IMR-90 (cell line): ENCODE measurements around the gene SDF2L1. TPM values are rescaled to one million over a fixed set of nuclear protein-coding genes. Genes with fewer than 3 reads are reported as not detected.
A peak's percentile ranks its signal among the peaks of the same experiment; 100 is the strongest.

ENCODE experiments used
- ATAC-seq: fragments of 200-7000 bp; cut with Tn5 transposase; 2 replicates; pipeline ENCODE4 v1.9.1; 2020; ENCODE audit warnings: low read depth, mild to moderate bottlenecking, moderate library complexity
- BruUV-seq: library from RNA; stranded (reverse); fragments of 400-500 nt; replicated peaks from 2 replicates; lab custom pipeline; 2021; lab: Mats Ljungman, UMichigan
- CTCF ChIA-PET: fragments of 300-600 bp; formaldehyde crosslinking; extraction: SDS; loops from one replicate; lab custom pipeline; 2021; ENCODE audit warnings: antibody characterized with exemption; lab: Yijun Ruan, JAX
- POLR2A ChIA-PET: fragments of 300-600 bp; sonication (Branson Sonifier 250); formaldehyde crosslinking; loops from one replicate; lab custom pipeline; 2022; ENCODE audit warnings: antibody characterized with exemption; ENCODE audit not compliant: unreplicated experiment; lab: Charles Lee
- DNase-seq: peaks from one replicate; pipeline ENCODE4 v3.0.0; 2013
- H2AFZ ChIP-seq: replicated peaks from 2 replicates; pipeline ENCODE3; 2013; ENCODE audit warnings: low read length, mild to moderate bottlenecking; ENCODE audit not compliant: poor library complexity
- H2AK5ac ChIP-seq: 2 replicates; pipeline ENCODE4 v1.6.1; 2013; ENCODE audit warnings: low read depth, low read length, inconsistent platforms
- H2AK9ac ChIP-seq: replicated peaks from 2 replicates; pipeline ENCODE3; 2013; ENCODE audit warnings: mild to moderate bottlenecking, low read depth, low read length, moderate library complexity; ENCODE audit not compliant: poor library complexity
- H2BK120ac ChIP-seq: 2 replicates; pipeline ENCODE4 v1.6.1; 2013; ENCODE audit warnings: low read depth, low read length, inconsistent platforms
- H2BK15ac ChIP-seq: 3 replicates; pipeline ENCODE4 v1.6.1; 2013; ENCODE audit warnings: low read depth, low read length, inconsistent platforms
- H2BK20ac ChIP-seq: 2 replicates; pipeline ENCODE4 v1.6.1; 2013; ENCODE audit warnings: low read depth, mild to moderate bottlenecking, inconsistent platforms, low read length, moderate library complexity
- H2BK5ac ChIP-seq: 2 replicates; pipeline ENCODE4 v1.6.1; 2013; ENCODE audit warnings: mild to moderate bottlenecking, low read depth, low read length, inconsistent platforms; ENCODE audit not compliant: poor library complexity, severe bottlenecking
- H3K14ac ChIP-seq: replicated peaks from 2 replicates; pipeline ENCODE4 v1.6.1; 2013; ENCODE audit warnings: low read depth, low read length, inconsistent platforms
- H3K18ac ChIP-seq: 2 replicates; pipeline ENCODE4 v1.6.1; 2013; ENCODE audit warnings: low read depth, low read length, control low read depth
- H3K23ac ChIP-seq: 2 replicates; pipeline ENCODE4 v1.6.1; 2013; ENCODE audit warnings: low read depth, low read length, inconsistent platforms
- H3K27ac ChIP-seq: 2 replicates; pipeline ENCODE4 v1.5.1; 2013; ENCODE audit warnings: mild to moderate bottlenecking, control low read depth, low read length; ENCODE audit not compliant: insufficient read depth
- H3K27me3 ChIP-seq: 2 replicates; pipeline ENCODE4 v1.6.1; 2013; ENCODE audit warnings: low read length; ENCODE audit not compliant: control insufficient read depth, insufficient read depth
- H3K36me3 ChIP-seq: 2 replicates; pipeline ENCODE4 v1.6.1; 2013; ENCODE audit warnings: low read length, mixed read lengths; ENCODE audit not compliant: control insufficient read depth, insufficient read depth
- H3K4ac ChIP-seq: 2 replicates; pipeline ENCODE4 v1.6.1; 2013; ENCODE audit warnings: low read depth, low read length, inconsistent platforms
- H3K4me1 ChIP-seq: 2 replicates; pipeline ENCODE4 v1.6.1; 2013; ENCODE audit warnings: low read length, mixed read lengths; ENCODE audit not compliant: control insufficient read depth, insufficient read depth
- H3K4me2 ChIP-seq: 2 replicates; pipeline ENCODE4 v1.6.1; 2013; ENCODE audit warnings: low read depth, mild to moderate bottlenecking, control low read depth, low read length, moderate library complexity
- H3K4me3 ChIP-seq: 2 replicates; pipeline ENCODE4 v1.5.1; 2013; ENCODE audit warnings: low read depth, mild to moderate bottlenecking, control low read depth, low read length, moderate library complexity; ENCODE audit not compliant: insufficient read depth
- H3K56ac ChIP-seq: 2 replicates; pipeline ENCODE4 v1.6.1; 2013; ENCODE audit warnings: low read length, inconsistent platforms; ENCODE audit not compliant: insufficient read depth; ENCODE audit errors: extremely low read depth
- H3K79me1 ChIP-seq, 2 experiments: 2 replicates each; pipeline ENCODE4 v1.6.1; 2013; ENCODE audit warnings: low read length in 2 of 2, inconsistent platforms in 1 of 2, low read depth in 1 of 2
- H3K9ac ChIP-seq: 2 replicates; pipeline ENCODE4 v1.6.1; 2013; ENCODE audit warnings: low read depth, low read length, control low read depth
- H3K9me1 ChIP-seq: 2 replicates; pipeline ENCODE4 v1.6.1; 2013; ENCODE audit warnings: low read length, inconsistent platforms; ENCODE audit not compliant: insufficient read depth
- H3K9me3 ChIP-seq: 2 replicates; pipeline ENCODE4 v1.6.1; 2013; ENCODE audit warnings: low read length; ENCODE audit not compliant: control insufficient read depth, insufficient read depth
- H4K20me1 ChIP-seq: 2 replicates; pipeline ENCODE4 v1.6.1; 2013; ENCODE audit warnings: low read length, inconsistent platforms; ENCODE audit not compliant: insufficient read depth
- H4K5ac ChIP-seq: 2 replicates; pipeline ENCODE4 v1.6.1; 2013; ENCODE audit warnings: mild to moderate bottlenecking, low read depth, low read length, control low read depth
- H4K8ac ChIP-seq, 2 experiments: 2 replicates each; pipeline ENCODE4 v1.6.1; 2013; ENCODE audit warnings: low read depth in 2 of 2, low read length in 2 of 2, control low read depth in 1 of 2, inconsistent platforms in 1 of 2
- H4K91ac ChIP-seq: 2 replicates; pipeline ENCODE4 v1.6.1; 2013; ENCODE audit warnings: low read depth, low read length, inconsistent platforms; ENCODE audit not compliant: insufficient read depth
- CEBPB ChIP-seq: IDR thresholded peaks from 2 replicates; pipeline ENCODE4 v1.6.1; 2012; ENCODE audit warnings: low read depth, low read length, improper control_type of control experiment
- MAZ ChIP-seq: IDR thresholded peaks from 2 replicates; pipeline ENCODE4 v1.6.1; 2012; ENCODE audit warnings: low read depth, mild to moderate bottlenecking, low read length, improper control_type of control experiment, moderate library complexity, borderline replicate concordance
- RCOR1 ChIP-seq: IDR thresholded peaks from 2 replicates; pipeline ENCODE4 v1.6.1; 2012; ENCODE audit warnings: mild to moderate bottlenecking, low read length, improper control_type of control experiment; ENCODE audit not compliant: insufficient replicate concordance
- USF2 ChIP-seq: fragments of 150-350 bp; IDR thresholded peaks from 2 replicates; pipeline ENCODE4 v1.6.1; 2017; ENCODE audit warnings: mild to moderate bottlenecking, antibody characterized with exemption, low read length, low read depth
- WGBS, 2 experiments: methylation state at CpG; one replicate each; pipeline versions ENCODE4 v1.1.5 to v1.1.7; 2013; ENCODE audit warnings: missing lambda C conversion rate in 2 of 2; ENCODE audit not compliant: insufficient read length in 1 of 2; ENCODE audit errors: extremely low coverage in 2 of 2; 5-methylcytosine and 5-hydroxymethylcytosine counted together
- dilution Hi-C: fragments of 300-500 bp; cut with HindIII; formaldehyde crosslinking; loops from one replicate; pipeline ENCODE4 v1.14.3; 2018; ENCODE audit warnings: low sequenced_read_pairs; ENCODE audit not compliant: unreplicated experiment
- in situ Hi-C: fragments of 300-500 bp; cut with MboI; formaldehyde crosslinking; loops from 3 replicates; pipeline ENCODE4 v1.14.3; 2019; ENCODE audit warnings: low sequenced_read_pairs, inconsistent platforms, mixed read lengths
- intact Hi-C: fragments of 100-400 bp; cut with micrococcal nuclease; formaldehyde crosslinking; loops from 2 replicates; pipeline ENCODE4 v1.10.0; 2022
- polyA plus RNA-seq, 3 experiments: library from polyadenylated mRNA; depleted of rRNA; stranded (reverse); fragments of >200 nt; gene quantifications; 2 replicates each; pipeline ENCODE4 v1.2.3, GENCODE V29; 2012; ENCODE audit warnings: low replicate concordance in 1 of 3
- total RNA-seq: library from RNA; depleted of rRNA; stranded (reverse); fragments of >200 nt; gene quantifications from 2 replicates; pipeline ENCODE4 v1.2.3, GENCODE V29; 2012

SDF2L1 gene
- total and polyA plus RNA-seq, 2 of the 4 experiments (the other 2 are of a cell fraction), result 18.8 to 51.1 TPM

DNA sequence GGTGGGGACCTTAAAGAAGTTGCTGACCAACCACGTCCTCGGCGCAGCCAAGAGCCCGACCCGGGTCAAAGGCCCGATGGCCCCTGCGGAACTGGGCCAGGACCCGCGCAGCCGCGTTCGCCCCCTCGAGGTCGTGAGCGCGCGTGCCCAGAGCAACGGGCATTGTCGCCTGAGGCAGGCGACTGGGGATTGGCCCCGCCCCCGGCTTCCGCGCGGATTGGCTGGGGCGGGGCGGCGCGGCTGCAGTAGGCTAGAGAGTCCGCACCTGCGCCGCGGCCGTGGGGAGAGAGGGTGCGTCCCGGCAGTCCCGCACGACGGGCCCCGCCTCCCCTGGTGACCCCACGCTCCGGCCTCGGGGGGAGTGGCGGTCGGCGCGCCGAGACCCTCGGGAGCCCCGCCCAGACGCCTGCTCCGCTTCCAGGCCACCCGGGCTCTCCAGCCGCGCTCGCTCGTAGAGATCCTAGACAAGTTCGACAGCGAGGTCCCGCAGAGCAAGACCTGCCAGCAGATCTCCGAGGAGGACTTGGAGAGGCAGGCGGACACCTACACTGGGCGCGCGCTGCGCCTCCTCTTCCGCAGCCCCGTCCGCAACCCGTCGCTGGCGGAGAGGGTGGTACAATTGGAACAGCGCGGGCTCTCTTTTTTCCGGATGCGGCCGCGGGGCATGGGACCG is 15.4 kb downstream of the SDF2L1 start:
- H3K56ac ChIP-seq, result no peak overlapping the region
- H3K4me2 ChIP-seq, result peak overlapping the region; percentile 98
- H2BK15ac ChIP-seq, result no peak overlapping the region
- no peak overlapping the region; the same call in 1 of the 2 replicates for H4K5ac ChIP-seq
- peaks cover 3% of the 10 kb centered on the region for H3K4me1 ChIP-seq
- peak overlapping the region; percentile 82 for H3K4me3 ChIP-seq
- ATAC-seq (peak; percentile 88), DNase-seq (peak; percentile 8)
- H3K14ac ChIP-seq, result no peak overlapping the region; the same call in 1 of the 2 replicates
- WGBS, 2 experiments, result 2% methylated on average over 52 of the region's 79 CpGs; no CpG with 5 or more reads in 1 of the 2 experiments
- intact Hi-C loops, result no loop called here
- H3K4ac ChIP-seq, result no peak overlapping the region
- H3K9ac ChIP-seq, result peak overlapping the region; percentile 49; the same call in 1 of the 2 replicates
- no peak overlapping the region for H2BK120ac ChIP-seq
- H3K18ac ChIP-seq, result no peak overlapping the region
- in situ Hi-C loops, result no loop called here
- H3K9me3 ChIP-seq, result no peaks in the 10 kb centered on the region
- H3K27ac ChIP-seq, result no peak overlapping the region; the same call in 1 of the 2 replicates
- peak overlapping the region in 1 of 2 experiments; percentile 71; a peak in 1 of 4 replicates for H4K8ac ChIP-seq
- no peak for TF ChIP-seq RCOR1
- TF ChIP-seq USF2, result no peak; the same call in 1 of the 2 replicates
- TF ChIP-seq MAZ, result no peak
- no peak for TF ChIP-seq CEBPB
- peak overlapping the region; percentile 72; the same call in 1 of the 2 replicates for H3K23ac ChIP-seq
- no TSS peak for BruUV-seq
- no peak overlapping the region for H2BK5ac ChIP-seq
- dilution Hi-C loops, result no loop called here
- ChIA-PET CTCF (no interaction called here), POLR2A (no interaction called here)
- H2AK9ac ChIP-seq, result peak overlapping the region; percentile 95
- peaks cover 14% of the 10 kb centered on the region for H3K9me1 ChIP-seq
- H3K79me1 ChIP-seq, result peaks cover 3 to 20% of the 10 kb centered on the region in 2 experiments; a peak in 3 of 4 replicates
- no peak overlapping the region for H4K91ac ChIP-seq
- H4K20me1 ChIP-seq, result no peaks in the 10 kb centered on the region
- H3K36me3 ChIP-seq, result no peaks in the 10 kb centered on the region
- H2AK5ac ChIP-seq, result no peak overlapping the region
- peak overlapping the region; percentile 97 for H2AFZ ChIP-seq
- H2BK20ac ChIP-seq, result no peak overlapping the region
- H3K27me3 ChIP-seq, result peaks cover 4% of the 10 kb centered on the region; the same call in 1 of the 2 replicates
